Stomach (tissue), 9 donors: ENCODE results near the gene ZNF442. TPM values are rescaled to one million over a fixed set of nuclear protein-coding genes. Genes with fewer than 3 reads are reported as not detected.
A peak's percentile ranks its signal among the peaks of the same experiment; 100 is the strongest.
"Not testable (repeated sequence)": the region's sequence is repeated elsewhere in the genome, so short reads cannot be mapped to it uniquely, and the experiment has no call there.

Source experiments
- DNase-seq, 2 donors: peaks; one replicate each; pipeline versions ENCODE4 v3.0.0 to v3.0.0-alpha.2; 2013 to 2019
- H3K27ac ChIP-seq, 5 donors: fragments of 200-600 bp in 4 of 5; sonication (generic) in 4 of 5; one replicate each; pipeline ENCODE4 v1.5.1; 2013 to 2019; ENCODE audit warnings: mild to moderate bottlenecking in 1 of 5, moderate library complexity in 1 of 5
- H3K27me3 ChIP-seq, 3 donors: fragments of 200-600 bp; sonication (generic); one replicate each; pipeline ENCODE4 v1.5.1; 2017 to 2019; ENCODE audit warnings: mixed run types in 1 of 3
- H3K36me3 ChIP-seq, 4 donors: fragments of 200-600 bp; sonication (generic); 1 replicate in 3 of 4; 2 replicates in 1 of 4; pipeline ENCODE4 v1.5.1; 2016 to 2019
- H3K4me1 ChIP-seq, 4 donors: fragments of 200-600 bp; sonication (generic); one replicate each; pipeline ENCODE4 v1.5.1; 2016 to 2019
- H3K4me3 ChIP-seq, 4 donors: fragments of 200-600 bp; sonication (generic) in 3 of 4; one replicate each; pipeline ENCODE4 v1.5.1; 2016 to 2019; ENCODE audit warnings: mild to moderate bottlenecking in 1 of 4
- H3K9me3 ChIP-seq, 4 donors: fragments of 200-600 bp; sonication (generic); one replicate each; pipeline ENCODE4 v1.5.1; 2016 to 2019
- EP300 ChIP-seq: sonication (generic); formaldehyde crosslinking; IDR thresholded peaks from one replicate; pipeline ENCODE4 v1.6.1; 2017; ENCODE audit warnings: antibody characterized with exemption
- POLR2A ChIP-seq, 4 donors: fragments of 450-650 bp; IDR thresholded peaks; one replicate each; pipeline ENCODE4 v1.6.1; 2016; ENCODE audit warnings: antibody characterized with exemption in 4 of 4, control low read depth in 2 of 4, mild to moderate bottlenecking in 1 of 4, moderate library complexity in 1 of 4
- POLR2AphosphoS5 ChIP-seq, 3 donors: sonication (generic); formaldehyde crosslinking; IDR thresholded peaks; one replicate each; pipeline ENCODE4 v1.6.1; 2016; ENCODE audit warnings: antibody characterized with exemption in 3 of 3
- WGBS, 5 donors: extraction: QIAGEN DNeasy Blood & Tissue Kit in 3 of 5; methylation state at CpG; one replicate each; pipeline versions ENCODE4 v1.1.5 to v1.1.7; 2013 to 2018; 5-methylcytosine and 5-hydroxymethylcytosine counted together
- intact Hi-C: fragments of 100-400 bp; cut with DNase I; formaldehyde crosslinking; loops from one replicate; pipeline ENCODE4 v1.15.1; 2023; ENCODE audit warnings: low total_unique reads
- polyA plus RNA-seq, 3 donors: library from polyadenylated mRNA; stranded (reverse); fragments of 200-250 nt; gene quantifications; one replicate each; pipeline ENCODE4 v1.2.3, GENCODE V29; 2013
- small RNA-seq, 4 donors: library from RNA; depleted of rRNA; stranded (forward); fragments of <200 nt; gene quantifications; one replicate each; pipeline ENCODE3, GENCODE V24; 2016
- total RNA-seq, 5 donors: library from RNA; depleted of rRNA; stranded (reverse); fragments of >200 nt; gene quantifications; one replicate each; pipeline versions ENCODE4 v1.1.0 to v1.2.3, GENCODE V29; 2014 to 2016
- TF ChIP-seq, protein P1 (sequence below), 7 experiments: fragments of 450-650 bp in 4 of 7; fragments of 200-600 bp in 3 of 7; sonication (generic) in 3 of 7; IDR thresholded peaks; one replicate each; pipeline ENCODE4 v1.5.1; 2016 to 2019; ENCODE audit warnings: antibody characterized with exemption in 7 of 7, control low read depth in 2 of 7, mild to moderate bottlenecking in 1 of 7
- donor health status: healthy with polysubstance abuse.
- donor health status: Bipolar disorder and iron deficiency.
- donor health status: healthy.

The ZNF442 gene
- total and polyA plus RNA-seq, 8 donors = 0.31 to 7.8 (median 2.3) TPM; not detected in 1

DNA sequence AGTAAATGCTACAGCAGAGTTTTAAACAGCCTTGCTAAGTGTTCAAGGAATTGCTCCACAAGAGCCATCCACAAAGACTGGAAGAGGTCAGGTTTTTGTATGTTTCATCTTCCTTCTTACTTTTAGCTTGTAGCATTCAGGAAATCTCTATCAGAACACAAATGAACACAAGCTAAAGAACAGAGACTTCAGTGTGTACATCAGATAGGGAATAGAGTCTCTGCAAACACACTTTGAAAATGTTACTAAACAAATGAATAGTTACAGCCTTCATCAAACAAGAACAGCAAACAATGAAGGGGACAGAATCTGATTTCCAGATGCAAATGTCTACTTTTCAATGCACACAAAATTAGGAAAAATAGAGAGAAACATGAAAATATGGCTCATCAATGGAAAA is 39.8 kb downstream of the ZNF442 start:
- no peak for TF ChIP-seq POLR2AphosphoS5 (IDR thresholded peaks at IDR 0.05)
- Histone ChIP-seq H3K9me3 (peaks cover 0 to 17% (median 0%) of the 10 kb centered on the region in 4 donors), H3K36me3 (peaks cover 14 to 30% (median 24%) of the 10 kb centered on the region in 4 donors), H3K27me3 (no peaks in the 10 kb centered on the region), H3K4me3 (no peak overlapping the region), H3K4me1 (no peaks in the 10 kb centered on the region), H3K27ac (no peak overlapping the region)
- no peak for DNase-seq
- intact Hi-C loops = no loop called here

DNA sequence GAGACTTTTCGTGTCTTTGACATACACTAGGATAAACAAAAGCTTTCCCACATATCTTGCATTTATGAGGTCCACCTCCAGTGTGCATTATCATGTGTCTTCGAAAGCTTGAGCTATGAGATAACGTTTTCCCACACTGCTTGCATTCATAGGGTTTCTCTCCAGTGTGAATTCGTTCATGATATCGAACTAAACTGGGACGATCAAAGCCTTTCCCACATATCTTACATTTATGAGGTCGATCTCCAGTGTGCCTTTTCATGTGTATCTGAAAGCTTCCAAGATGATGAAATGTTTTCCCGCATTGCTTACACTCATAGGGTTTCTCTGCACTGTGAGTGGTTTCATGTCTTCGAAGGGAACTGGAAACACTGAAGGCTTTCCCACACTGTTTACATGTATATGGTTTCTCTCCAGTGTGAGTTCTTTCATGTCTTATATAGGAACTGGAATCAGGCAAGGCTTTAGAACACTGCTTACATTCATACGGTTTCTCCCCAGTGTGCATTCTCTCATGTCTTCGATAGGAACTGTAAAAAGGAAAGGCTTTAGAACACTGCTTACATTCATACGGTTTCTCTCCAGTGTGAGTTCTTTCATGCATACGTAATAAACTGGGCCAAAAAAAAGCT is 46.6 kb downstream of the ZNF442 start:
- 95 to 97% (median 96%) methylated on average over 13 of the region's 13 CpGs for WGBS, 5 donors
- Histone ChIP-seq H3K9me3 (peaks cover 0 to 43% (median 16%) of the 10 kb centered on the region in 4 donors), H3K36me3 (peaks cover 36 to 76% (median 57%) of the 10 kb centered on the region in 4 donors), H3K4me3 (no peak overlapping the region), H3K4me1 (no peaks in the 10 kb centered on the region), H3K27me3 (no peaks in the 10 kb centered on the region), H3K27ac (no peak overlapping the region)
- no peak for DNase-seq
- TF ChIP-seq, protein P1, sequence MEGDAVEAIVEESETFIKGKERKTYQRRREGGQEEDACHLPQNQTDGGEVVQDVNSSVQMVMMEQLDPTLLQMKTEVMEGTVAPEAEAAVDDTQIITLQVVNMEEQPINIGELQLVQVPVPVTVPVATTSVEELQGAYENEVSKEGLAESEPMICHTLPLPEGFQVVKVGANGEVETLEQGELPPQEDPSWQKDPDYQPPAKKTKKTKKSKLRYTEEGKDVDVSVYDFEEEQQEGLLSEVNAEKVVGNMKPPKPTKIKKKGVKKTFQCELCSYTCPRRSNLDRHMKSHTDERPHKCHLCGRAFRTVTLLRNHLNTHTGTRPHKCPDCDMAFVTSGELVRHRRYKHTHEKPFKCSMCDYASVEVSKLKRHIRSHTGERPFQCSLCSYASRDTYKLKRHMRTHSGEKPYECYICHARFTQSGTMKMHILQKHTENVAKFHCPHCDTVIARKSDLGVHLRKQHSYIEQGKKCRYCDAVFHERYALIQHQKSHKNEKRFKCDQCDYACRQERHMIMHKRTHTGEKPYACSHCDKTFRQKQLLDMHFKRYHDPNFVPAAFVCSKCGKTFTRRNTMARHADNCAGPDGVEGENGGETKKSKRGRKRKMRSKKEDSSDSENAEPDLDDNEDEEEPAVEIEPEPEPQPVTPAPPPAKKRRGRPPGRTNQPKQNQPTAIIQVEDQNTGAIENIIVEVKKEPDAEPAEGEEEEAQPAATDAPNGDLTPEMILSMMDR (IDR thresholded peaks at IDR 0.05) = no peak
- TF ChIP-seq EP300 (no peak), POLR2A (IDR thresholded peaks at IDR 0.05) (no peak), POLR2AphosphoS5 (IDR thresholded peaks at IDR 0.05) (no peak)
- intact Hi-C loops = no loop called here

DNA sequence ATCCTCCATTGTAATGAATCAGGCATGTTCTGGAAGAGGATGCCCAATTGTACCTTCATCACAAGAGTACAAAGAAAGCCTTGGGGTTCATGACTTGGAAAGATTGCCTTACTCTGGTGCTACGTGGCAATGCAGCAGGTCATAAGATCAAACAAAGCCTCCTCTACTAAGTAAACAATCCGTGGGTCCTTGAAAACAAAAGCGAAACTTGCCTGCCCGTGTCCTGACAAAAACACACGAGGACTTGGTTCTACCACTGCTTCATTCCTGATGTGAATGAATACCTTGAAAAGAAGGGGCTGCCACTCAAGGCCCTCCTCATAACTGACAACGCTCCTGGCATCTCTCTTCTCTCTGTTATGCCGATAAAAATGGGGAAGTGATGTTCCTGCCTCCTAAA is 50.9 kb downstream of the ZNF442 start:
- Histone ChIP-seq H3K27me3 (no peaks in the 10 kb centered on the region), H3K9me3 (peaks cover 0 to 18% (median 11%) of the 10 kb centered on the region in 4 donors), H3K36me3 (peaks cover 11 to 35% (median 22%) of the 10 kb centered on the region in 4 donors), H3K27ac (no peak overlapping the region), H3K4me3 (peak overlapping the region in 1 of 4 donors; percentile 1), H3K4me1 (no peaks in the 10 kb centered on the region)
- intact Hi-C loops = no loop called here
- 36 to 50% (median 47%) methylated on average over 7 of the region's 7 CpGs for WGBS, 5 donors
- peak in 1 of 3 donors; percentile 31 for TF ChIP-seq POLR2AphosphoS5 (IDR thresholded peaks at IDR 0.05)
- TF ChIP-seq, protein P1 (IDR thresholded peaks at IDR 0.05) = no peak
- no peak for TF ChIP-seq POLR2A (IDR thresholded peaks at IDR 0.05)
- DNase-seq = peak; percentile 29 to 71

DNA sequence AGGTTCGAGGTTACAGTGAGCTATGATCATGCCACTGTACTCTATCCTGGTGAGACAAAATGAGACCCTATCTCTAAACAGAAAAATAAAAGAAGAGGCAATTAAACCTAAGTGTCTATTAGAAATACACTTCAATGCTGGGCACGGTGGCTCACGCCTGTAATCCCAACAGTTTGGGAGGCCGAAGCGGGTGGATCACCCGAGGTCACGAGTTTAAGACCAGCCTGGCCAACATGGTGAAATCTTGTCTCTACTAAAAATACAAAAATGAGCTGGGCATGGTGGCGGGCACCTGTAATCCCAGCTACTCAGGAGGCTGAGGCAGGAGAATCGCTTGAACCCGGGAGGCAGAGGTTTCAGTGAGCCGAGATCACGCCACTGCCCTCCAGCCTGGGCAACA is 56.6 kb downstream of the ZNF442 start:
- intact Hi-C loops, H3K27ac ChIP-seq, H3K9me3 ChIP-seq, H3K36me3 ChIP-seq, H3K27me3 ChIP-seq, H3K4me1 ChIP-seq, DNase-seq, H3K4me3 ChIP-seq: not testable (repeated sequence)
- WGBS, 5 donors = 91 to 97% (median 96%) methylated on average over 12 of the region's 12 CpGs

Small RNAs within 50 kb of the gene (small RNA-seq; reads per million reads assigned to genes)
- 0 reads per million in 4 donors for gene RPS29P23

Other genes with a start within 250 kb of the ZNF442 start
- gene ZNF20, start 225.3 kb downstream of the ZNF442 start, total RNA-seq = 1 to 10 TPM in 4 of 5 donors, not detected in 1; 1.3 to 5.0 (median 2.2) TPM
- gene ZNF20, start 225.3 kb downstream of the ZNF442 start, polyA plus RNA-seq = 1 to 10 TPM; 2.6 to 2.9 (median 2.9) TPM
- gene ZNF625, start 208.9 kb downstream of the ZNF442 start, total RNA-seq = 1 to 10 TPM in 3 of 5 donors, not detected in 2; 6.7 to 10.0 (median 8.1) TPM
- gene ZNF625, start 208.9 kb downstream of the ZNF442 start, polyA plus RNA-seq = 1 to 10 TPM in 1 of 3 donors, under 1 TPM in 2; 0.60 to 1.8 (median 0.81) TPM
- gene ZNF136, start 202.6 kb downstream of the ZNF442 start, total RNA-seq = 10 to 100 TPM in 2 of 5 donors, 1 to 10 TPM in 2, under 1 TPM in 1; 0.58 to 25.1 (median 7.0) TPM
- 1 to 10 TPM; 2.9 to 3.5 (median 3.4) TPM for gene ZNF136, start 202.6 kb downstream of the ZNF442 start, polyA plus RNA-seq
- gene ZNF44, start 70.8 kb downstream of the ZNF442 start, total RNA-seq = 10 to 100 TPM in 4 of 5 donors, 1 to 10 TPM in 1; 6.1 to 33.8 (median 22.4) TPM
- gene ZNF44, start 70.8 kb downstream of the ZNF442 start, polyA plus RNA-seq = 1 to 10 TPM; 3.2 to 6.7 (median 4.6) TPM
- gene ZNF563, start 32.0 kb downstream of the ZNF442 start, total RNA-seq = 1 to 10 TPM in 4 of 5 donors, under 1 TPM in 1; 0.58 to 9.4 (median 3.1) TPM
- gene ZNF563, start 32.0 kb downstream of the ZNF442 start, polyA plus RNA-seq = 1 to 10 TPM in 2 of 3 donors, under 1 TPM in 1; 0.76 to 1.7 (median 1.4) TPM
- 1 to 10 TPM in 4 of 5 donors, under 1 TPM in 1; 0.45 to 6.7 (median 2.9) TPM for gene ZNF799, start 35.6 kb upstream of the ZNF442 start, total RNA-seq
- gene ZNF799, start 35.6 kb upstream of the ZNF442 start, polyA plus RNA-seq = 1 to 10 TPM; 2.2 to 3.5 (median 2.9) TPM
- gene ZNF443, start 75.3 kb upstream of the ZNF442 start, total RNA-seq = 1 to 10 TPM in 3 of 5 donors, under 1 TPM in 1, not detected in 1; 0.58 to 8.6 (median 3.1) TPM
- 1 to 10 TPM in 2 of 3 donors, under 1 TPM in 1; 0.31 to 3.7 (median 1.5) TPM for gene ZNF443, start 75.3 kb upstream of the ZNF442 start, polyA plus RNA-seq
- 1 to 10 TPM in 2 of 5 donors, under 1 TPM in 1, not detected in 2; 0.58 to 8.3 (median 4.9) TPM for gene ZNF709, start 119.1 kb upstream of the ZNF442 start, total RNA-seq
- gene ZNF709, start 119.1 kb upstream of the ZNF442 start, polyA plus RNA-seq = under 1 TPM in 2 of 3 donors, not detected in 1; 0.44 to 0.63 TPM
- 10 to 100 TPM in 2 of 5 donors, 1 to 10 TPM in 3; 4.9 to 74.1 (median 9.4) TPM for gene ZNF564, start 185.8 kb upstream of the ZNF442 start, total RNA-seq
- gene ZNF564, start 185.8 kb upstream of the ZNF442 start, polyA plus RNA-seq = 1 to 10 TPM; 4.7 to 6.4 (median 5.0) TPM
- 1 to 10 TPM in 4 of 5 donors, not detected in 1; 4.1 to 7.5 (median 5.6) TPM for gene ZNF490, start 245.1 kb upstream of the ZNF442 start, total RNA-seq
- gene ZNF490, start 245.1 kb upstream of the ZNF442 start, polyA plus RNA-seq = under 1 TPM in 2 of 3 donors, not detected in 1; 0.25 to 0.44 TPM
- 10 to 100 TPM; 14.0 to 33.0 (median 25.8) TPM for gene ZNF791, start 245.2 kb upstream of the ZNF442 start, total RNA-seq
- gene ZNF791, start 245.2 kb upstream of the ZNF442 start, polyA plus RNA-seq = 1 to 10 TPM; 4.7 to 7.2 (median 5.3) TPM